ENCODE measurements around the gene BORCS6. TPM values are rescaled to one million over a fixed set of nuclear protein-coding genes. Genes with fewer than 3 reads are reported as not detected.

Gene BORCS6
- total and polyA plus RNA-seq, 2 of the 13 experiments (the other 11 are each of a cell fraction or from before 2014, with no cell fraction given): 2.0 to 5.1 TPM

GRCh38 chr17:8192070-8192815 lies 2.3 kb upstream of the BORCS6 start (continued):
- TF ChIP-seq ZBTB10 (CRISPR knock-in tag; IDR thresholded peaks at IDR 0.05; ENCODE audit: borderline replicate concordance): no peak
- no peak for TF ChIP-seq ZNF207 (IDR thresholded peaks at IDR 0.05; ENCODE audit: borderline replicate concordance)
- TF ChIP-seq ZFP41 (CRISPR knock-in tag; IDR thresholded peaks at IDR 0.05; ENCODE audit: borderline replicate concordance): no peak
- no peak for TF ChIP-seq AHR (CRISPR knock-in tag; IDR thresholded peaks at IDR 0.05)
- no peak for TF ChIP-seq SNAPC4 (CRISPR knock-in tag; IDR thresholded peaks at IDR 0.05)
- TF ChIP-seq DPF2 (CRISPR knock-in tag; IDR thresholded peaks at IDR 0.05; ENCODE audit: borderline replicate concordance, low read depth): no peak
- TF ChIP-seq CEBPB (IDR thresholded peaks at IDR 0.05; ENCODE audit: borderline replicate concordance, low read depth, low read length): peak; percentile 43; the same call in 1 of the 2 replicates
- no peak for TF ChIP-seq PRPF4 (IDR thresholded peaks at IDR 0.05; ENCODE audit: low read depth, low read length, poor library complexity, severe bottlenecking)
- no peak for TF ChIP-seq ZNF572 (CRISPR knock-in tag; IDR thresholded peaks at IDR 0.05)
- no peak for TF ChIP-seq PRDM15 (CRISPR knock-in tag; IDR thresholded peaks at IDR 0.05)
- no peak for TF ChIP-seq ATF6 (CRISPR knock-in tag; conservative IDR thresholded peaks at IDR 0.05)
- TF ChIP-seq EP300 (IDR thresholded peaks at IDR 0.05; ENCODE audit: low read depth in 2 of 2, low read length in 2 of 2): no peak
- no peak for TF ChIP-seq EP300 (CRISPR knock-in tag; IDR thresholded peaks at IDR 0.05; ENCODE audit: borderline replicate concordance)

Measured in HepG2 (cell line).